Endothelial cell of umbilical vein (primary cell): ENCODE data around the gene C19orf85. TPM values are rescaled to one million over a fixed set of nuclear protein-coding genes. Genes with fewer than 3 reads are reported as not detected.

Source experiments
- BruUV-seq: library from RNA; stranded (reverse); fragments of 400-500 nt; replicated peaks from 2 replicates; lab custom pipeline; 2021; lab: Mats Ljungman, UMichigan
- CTCF ChIA-PET: fragments of 300-600, 350-600 bp; sonication (Branson Sonifier 250); formaldehyde crosslinking; loops from one replicate; lab custom pipeline; 2021; ENCODE audit warnings: antibody characterized with exemption, inconsistent platforms; lab: Charles Lee
- POLR2A ChIA-PET: fragments of 300-600, 350-600 bp; sonication (Branson Sonifier 250); formaldehyde crosslinking; loops from one replicate; lab custom pipeline; 2021; ENCODE audit warnings: antibody characterized with exemption, inconsistent platforms; lab: Charles Lee
- DNase-seq: peaks from one replicate; pipeline ENCODE4 v3.0.0-alpha.2; 2011; ENCODE audit warnings: low read depth, low spot score
- FAIRE-seq: peaks from 2 replicates; lab custom pipeline; 2011; peaks lifted over from hg19 to GRCh38; lab: Jason Lieb, UNC
- H2AFZ ChIP-seq: 2 replicates; pipeline ENCODE4 v1.6.0; 2012; ENCODE audit warnings: low read depth, low read length, control low read depth, inconsistent platforms
- H3K27ac ChIP-seq: 2 replicates; pipeline ENCODE4 v1.5.1; 2011; ENCODE audit warnings: low read depth, mild to moderate bottlenecking, control low read depth, low read length, moderate library complexity; ENCODE audit not compliant: insufficient read depth
- H3K27me3 ChIP-seq, 2 experiments: 2 replicates each; pipeline versions ENCODE4 v1.6.0 to v1.6.1; 2011; ENCODE audit warnings: low read length in 2 of 2, mixed read lengths in 1 of 2; ENCODE audit not compliant: control insufficient read depth in 2 of 2, insufficient read depth in 2 of 2
- H3K36me3 ChIP-seq, 2 experiments: 2 replicates in 1 of 2; 3 replicates in 1 of 2; pipeline ENCODE4 v1.5.1; 2011; ENCODE audit warnings: low read length in 2 of 2, mild to moderate bottlenecking in 1 of 2, moderate library complexity in 1 of 2; ENCODE audit not compliant: control insufficient read depth in 2 of 2, insufficient read depth in 2 of 2; ENCODE audit errors: extremely low read depth in 1 of 2
- H3K4me1 ChIP-seq: 3 replicates; pipeline ENCODE4 v1.5.1; 2011; ENCODE audit warnings: mild to moderate bottlenecking, low read length; ENCODE audit not compliant: control insufficient read depth, insufficient read depth; ENCODE audit errors: extremely low read depth
- H3K4me2 ChIP-seq: 2 replicates; pipeline ENCODE4 v1.6.1; 2011; ENCODE audit warnings: low read length, control low read depth, mixed read lengths; ENCODE audit not compliant: insufficient read depth
- H3K4me3 ChIP-seq, 3 experiments: fragments of 200-600 bp in 1 of 3; sonication (generic), shearing (Covaris generic) in 1 of 3; replicated peaks in 1 of 3; 2 replicates each; pipeline ENCODE4 v1.5.1; 2011 to 2016; ENCODE audit warnings: control low read depth in 3 of 3, low read length in 3 of 3, mild to moderate bottlenecking in 2 of 3, inconsistent platforms in 1 of 3, low read depth in 1 of 3, moderate library complexity in 1 of 3; ENCODE audit not compliant: insufficient read depth in 1 of 3
- H3K79me2 ChIP-seq: 2 replicates; pipeline ENCODE4 v1.6.0; 2012; ENCODE audit warnings: low read length, inconsistent platforms; ENCODE audit not compliant: control insufficient read depth, insufficient read depth
- H3K9ac ChIP-seq: replicated peaks from 2 replicates; pipeline ENCODE3; 2011; ENCODE audit warnings: low read length, control low read depth; ENCODE audit not compliant: insufficient read depth; ENCODE audit errors: extremely low read depth
- H3K9me1 ChIP-seq: replicated peaks from 3 replicates; pipeline ENCODE4 v1.6.0; 2011; ENCODE audit warnings: mild to moderate bottlenecking, low read length; ENCODE audit not compliant: control insufficient read depth, insufficient read depth; ENCODE audit errors: extremely low read depth
- H3K9me3 ChIP-seq: replicated peaks from 2 replicates; pipeline ENCODE4 v1.5.1; 2012; ENCODE audit warnings: low read length, inconsistent platforms; ENCODE audit not compliant: control insufficient read depth, insufficient read depth
- H4K20me1 ChIP-seq: replicated peaks from 2 replicates; pipeline ENCODE3; 2011; ENCODE audit warnings: mild to moderate bottlenecking, low read length; ENCODE audit not compliant: control insufficient read depth, insufficient read depth; ENCODE audit errors: extremely low read depth
- MAX ChIP-seq: IDR thresholded peaks from 2 replicates; pipeline ENCODE4 v1.6.1; 2011; ENCODE audit not compliant: insufficient read depth, insufficient read length
- dilution Hi-C: fragments of 300-500 bp; cut with MboI; formaldehyde crosslinking; loops from one replicate; pipeline ENCODE4 v1.15.0; 2019; ENCODE audit warnings: low sequenced_read_pairs; ENCODE audit not compliant: extremely low pct_ligation_motif_present
- intact Hi-C: fragments of 100-400 bp; cut with micrococcal nuclease; formaldehyde crosslinking; loops from one replicate; pipeline ENCODE4 v1.10.0; 2022
- polyA plus RNA-seq, 4 experiments: library from polyadenylated mRNA; depleted of rRNA in 3 of 4; stranded (reverse) in 3 of 4; unstranded in 1 of 4; fragments of >200 nt; gene quantifications; 2 replicates each; pipeline versions ENCODE4 v1.2.1 to v1.2.3, GENCODE V29; 2011 to 2012; ENCODE audit warnings: missing spikeins in 1 of 4
- total RNA-seq: library from RNA; stranded (reverse); gene quantifications from 2 replicates; pipeline ENCODE4 v1.2.3, GENCODE V29; 2021
- TF ChIP-seq, protein P1 (sequence below), 2 donors: IDR thresholded peaks; 1 replicate in 1 of 2; 2 replicates in 1 of 2; pipeline ENCODE4 v1.5.1; 2011; ENCODE audit warnings: low read length in 2 of 2, mild to moderate bottlenecking in 2 of 2, moderate library complexity in 2 of 2, control low read depth in 1 of 2, inconsistent platforms in 1 of 2, low read depth in 1 of 2; ENCODE audit not compliant: insufficient read depth in 1 of 2; ENCODE audit errors: extremely low read depth in 1 of 2

The C19orf85 gene
- total and polyA plus RNA-seq, 2 donors (not counting 3 experiments of a cell fraction or from before 2014, with no cell fraction given) = not detected

DNA sequence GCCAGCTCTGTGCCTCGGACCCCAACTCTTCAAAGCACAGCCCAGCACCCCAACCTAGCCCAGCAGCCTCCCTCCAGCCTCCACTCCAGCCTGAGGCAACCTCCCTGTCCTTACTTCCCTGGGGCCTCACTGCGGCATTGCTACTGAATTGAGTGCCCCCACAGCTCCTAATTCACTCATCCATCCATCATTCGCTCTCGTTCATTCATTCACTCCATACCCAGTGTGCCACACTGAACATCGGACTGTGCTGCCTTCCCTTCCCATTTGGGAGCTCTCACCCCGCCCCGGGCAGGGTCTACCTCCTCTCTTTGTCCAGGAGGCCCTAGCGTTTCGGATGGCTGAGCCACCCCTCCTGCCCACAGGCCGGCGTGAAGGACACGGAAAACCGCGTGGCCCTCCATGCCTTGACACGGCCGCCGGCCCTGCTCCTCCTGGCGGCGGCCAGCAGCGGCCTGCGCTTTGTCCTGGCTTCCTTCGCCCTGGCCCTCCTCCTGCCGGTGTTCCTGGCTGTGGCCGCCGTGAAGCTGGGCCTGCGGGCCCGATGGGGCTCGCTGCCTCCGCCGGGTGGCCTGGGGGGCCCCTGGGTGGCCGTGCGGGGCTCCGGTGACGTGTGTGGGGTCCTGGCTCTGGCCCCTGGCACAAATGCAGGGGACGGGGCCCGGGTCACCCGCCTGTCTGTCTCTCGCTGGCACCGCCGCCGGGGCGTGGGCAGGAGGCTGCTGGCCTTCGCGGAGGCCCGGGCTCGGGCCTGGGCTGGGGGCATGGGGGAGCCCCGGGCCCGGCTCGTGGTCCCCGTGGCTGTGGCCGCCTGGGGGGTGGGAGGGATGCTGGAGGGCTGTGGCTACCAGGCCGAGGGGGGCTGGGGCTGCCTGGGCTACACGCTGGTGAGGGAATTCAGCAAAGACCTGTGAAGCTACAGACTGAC, 21.8 kb upstream of the C19orf85 start:
- POLR2A ChIA-PET = interaction anchor here (1.3 to 2.2 kb wide), 2 partner anchors 10 to 25 kb away, joined by 6 to 13 read pairs; partner anchors contain the start of genes ISOC2 and ZNF628
- Histone ChIP-seq H2AFZ (no peak overlapping the region), H4K20me1 (no peaks in the 10 kb centered on the region), H3K4me1 (peaks cover 34% of the 10 kb centered on the region), H3K4me3 (peak overlapping the region in 1 of 3 experiments; percentile 7), H3K36me3 (peaks cover 0 to 3% of the 10 kb centered on the region in 2 experiments), H3K9me3 (no peaks in the 10 kb centered on the region), H3K27ac (peak overlapping the region; percentile 92), H3K27me3 (no peaks in the 10 kb centered on the region), H3K9me1 (no peaks in the 10 kb centered on the region), H3K79me2 (peaks cover 2% of the 10 kb centered on the region), H3K4me2 (peak overlapping the region; percentile 71), H3K9ac (peak overlapping the region; percentile 29)
- DNase-seq (peak; percentile 29), FAIRE-seq (no peak)
- CTCF ChIA-PET = interaction anchor here (0.7 to 6.1 kb wide), 16 partner anchors 9 to 345 kb away, joined by 3 to 91 read pairs (median 4); partner anchors contain the start of genes ISOC2, U2AF2, ZNF524 and ZNF628
- no peak for TF ChIP-seq MAX
- TF ChIP-seq, protein P1, sequence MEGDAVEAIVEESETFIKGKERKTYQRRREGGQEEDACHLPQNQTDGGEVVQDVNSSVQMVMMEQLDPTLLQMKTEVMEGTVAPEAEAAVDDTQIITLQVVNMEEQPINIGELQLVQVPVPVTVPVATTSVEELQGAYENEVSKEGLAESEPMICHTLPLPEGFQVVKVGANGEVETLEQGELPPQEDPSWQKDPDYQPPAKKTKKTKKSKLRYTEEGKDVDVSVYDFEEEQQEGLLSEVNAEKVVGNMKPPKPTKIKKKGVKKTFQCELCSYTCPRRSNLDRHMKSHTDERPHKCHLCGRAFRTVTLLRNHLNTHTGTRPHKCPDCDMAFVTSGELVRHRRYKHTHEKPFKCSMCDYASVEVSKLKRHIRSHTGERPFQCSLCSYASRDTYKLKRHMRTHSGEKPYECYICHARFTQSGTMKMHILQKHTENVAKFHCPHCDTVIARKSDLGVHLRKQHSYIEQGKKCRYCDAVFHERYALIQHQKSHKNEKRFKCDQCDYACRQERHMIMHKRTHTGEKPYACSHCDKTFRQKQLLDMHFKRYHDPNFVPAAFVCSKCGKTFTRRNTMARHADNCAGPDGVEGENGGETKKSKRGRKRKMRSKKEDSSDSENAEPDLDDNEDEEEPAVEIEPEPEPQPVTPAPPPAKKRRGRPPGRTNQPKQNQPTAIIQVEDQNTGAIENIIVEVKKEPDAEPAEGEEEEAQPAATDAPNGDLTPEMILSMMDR (IDR thresholded peaks at IDR 0.05; ENCODE audit: extremely low read depth in 1 of 2, insufficient read depth in 1 of 2, low read depth in 1 of 2, low read length in 2 of 2) = peak; percentile 6 to 47
- intact Hi-C loops = loop anchor here (2.0 kb wide), 1 partner anchor 20 kb away; no protein-coding TSS in a partner anchor
- dilution Hi-C loops = no loop called here
- BruUV-seq = TSS peak; percentile 57
